HG03442 (cell line): ENCODE results near the gene NAE1.

ENCODE experiments used
- ATAC-seq: cut with Tn5 transposase; IDR thresholded peaks from one replicate; pipeline ENCODE4 v1.9.1; 2021; ENCODE audit warnings: mild to moderate bottlenecking, moderate library complexity; ENCODE audit not compliant: unreplicated experiment

NAE1 gene

GRCh38 chr16:66850115-66850815 lies 19.5 kb upstream of the NAE1 start:
- ATAC-seq: no peak

- no peak for ATAC-seq
Measured at GRCh38 chr16:66849549-66849948, 18.8 kb upstream of the NAE1 start.

GRCh38 chr16:66849021-66849420 lies 18.2 kb upstream of the NAE1 start:
- no peak for ATAC-seq

GRCh38 chr16:66848172-66848571 lies 17.4 kb upstream of the NAE1 start:
- ATAC-seq: no peak

GRCh38 chr16:66847533-66848067 lies 16.8 kb upstream of the NAE1 start:
- no peak for ATAC-seq

- no peak for ATAC-seq
Measured at GRCh38 chr16:66846831-66847230, 16.1 kb upstream of the NAE1 start.

GRCh38 chr16:66846266-66846665 lies 15.5 kb upstream of the NAE1 start:
- ATAC-seq: no peak

- ATAC-seq: no peak
Measured at GRCh38 chr16:66845791-66846221, 15.0 kb upstream of the NAE1 start.

- ATAC-seq: no peak
Measured at GRCh38 chr16:66845080-66845410, 14.3 kb upstream of the NAE1 start.

- no peak for ATAC-seq
Measured at GRCh38 chr16:66844342-66845079, 13.7 kb upstream of the NAE1 start, which contains the start of gene CA7. CA7 (plus strand) TSS chr16:66844414; CDS start chr16:66844488, 74 bp downstream.

- no peak for ATAC-seq
Measured at GRCh38 chr16:66844009-66844341, 13.2 kb upstream of the NAE1 start.

GRCh38 chr16:66843191-66843590 lies 12.4 kb upstream of the NAE1 start:
- ATAC-seq: no peak

GRCh38 chr16:66842765-66843164 lies 12.0 kb upstream of the NAE1 start:
- ATAC-seq: no peak

GRCh38 chr16:66841366-66841765 lies 10.6 kb upstream of the NAE1 start:
- no peak for ATAC-seq

- no peak for ATAC-seq
Measured at GRCh38 chr16:66840883-66841282, 10.1 kb upstream of the NAE1 start.

- no peak for ATAC-seq
Measured at GRCh38 chr16:66834746-66835145, 4.0 kb upstream of the NAE1 start.

GRCh38 chr16:66832661-66833305 lies 2.0 kb upstream of the NAE1 start:
- no peak for ATAC-seq

GRCh38 chr16:66832190-66832589 lies 1.4 kb upstream of the NAE1 start:
- ATAC-seq: no peak

GRCh38 chr16:66824006-66824405 lies 6.8 kb downstream of the NAE1 start:
- ATAC-seq: no peak

- ATAC-seq: no peak
Measured at GRCh38 chr16:66814734-66815133, 16.0 kb downstream of the NAE1 start.

- ATAC-seq: no peak
Measured at GRCh38 chr16:66811043-66811442, 19.7 kb downstream of the NAE1 start.

- ATAC-seq: no peak
Measured at GRCh38 chr16:66810391-66810790, 20.4 kb downstream of the NAE1 start.
